ELF-1 (cell line): ENCODE measurements around the gene VPS13A.

Experiments used
- DNase-seq: peaks from one replicate; pipeline ENCODE4 v3.0.0-alpha.2; 2016; ENCODE audit warnings: low read depth, low spot score

VPS13A gene

DNA sequence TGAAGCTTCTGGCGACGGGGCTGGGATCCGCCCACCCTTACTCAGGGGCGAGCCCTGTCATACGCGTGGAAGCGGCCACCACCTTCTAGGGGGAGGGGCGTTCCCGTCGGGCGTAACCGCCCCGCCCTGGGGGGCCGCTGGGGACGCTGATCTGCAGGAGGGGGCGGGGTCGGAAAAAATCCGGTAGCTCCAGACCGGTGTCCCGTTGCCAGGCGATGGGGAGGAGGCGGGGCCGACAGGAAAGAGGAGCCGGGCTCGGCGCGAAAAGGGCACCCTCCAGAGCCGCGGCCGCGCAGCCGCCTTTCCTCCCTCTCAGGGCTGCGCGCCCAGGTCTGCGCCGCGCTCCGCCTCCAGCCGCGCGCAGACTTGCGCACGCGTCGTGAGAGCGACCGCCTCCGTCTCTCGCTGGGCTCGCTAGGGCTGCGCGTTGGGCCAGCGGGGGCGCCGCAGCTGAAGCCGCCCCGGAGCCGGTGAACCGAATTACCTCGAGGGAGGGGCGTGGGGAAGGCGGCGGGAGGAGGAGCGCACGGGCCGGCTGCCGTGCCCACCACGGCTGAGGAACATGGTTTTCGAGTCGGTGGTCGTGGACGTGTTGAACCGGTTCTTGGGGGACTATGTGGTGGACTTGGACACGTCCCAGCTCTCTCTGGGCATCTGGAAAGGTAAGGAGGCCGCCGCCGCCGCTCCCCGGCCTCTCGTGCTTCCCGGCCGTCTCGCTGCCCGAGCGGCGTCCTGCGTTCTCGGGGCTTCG, at the start of gene VPS13A:
Gene VPS13A (plus strand): TSS at position 392 of the 751 bp plus-strand sequence. CDS start 171 bp downstream, at position 563.
- DNase-seq: peak; percentile 99

DNA sequence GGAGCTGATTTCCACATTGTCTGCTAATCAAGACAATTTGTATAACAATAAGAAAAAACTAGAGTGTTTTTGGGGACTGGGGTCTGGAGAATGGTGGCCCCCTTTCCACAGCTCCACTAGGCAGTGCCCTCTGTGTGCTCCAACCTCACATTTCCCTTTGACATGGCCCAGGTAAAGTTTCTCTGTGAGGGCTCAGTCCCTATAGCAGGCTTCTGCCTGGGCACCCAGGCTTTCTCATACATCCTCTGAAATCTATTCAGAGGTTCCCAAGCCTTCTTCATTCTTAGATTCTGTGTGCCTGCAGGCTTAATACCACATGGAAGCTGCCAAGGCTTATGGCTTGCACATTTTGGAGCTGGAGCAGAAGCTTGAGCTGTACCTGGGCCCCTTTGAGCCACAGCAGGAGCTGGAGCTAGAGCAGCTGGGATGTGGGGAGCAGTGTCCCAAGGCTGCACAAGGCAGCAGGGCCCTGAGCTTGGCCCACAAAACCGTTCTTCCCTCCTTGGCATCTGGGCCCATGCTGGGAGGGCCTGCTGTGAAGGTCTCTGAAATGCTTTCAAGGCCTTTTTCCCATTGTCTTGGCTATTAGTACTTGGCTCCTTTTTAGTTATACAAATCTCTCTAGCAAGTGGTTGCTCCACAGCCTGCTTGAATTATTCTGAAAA, 49.1 kb upstream of the VPS13A start:
- DNase-seq: peak; percentile 66

DNA sequence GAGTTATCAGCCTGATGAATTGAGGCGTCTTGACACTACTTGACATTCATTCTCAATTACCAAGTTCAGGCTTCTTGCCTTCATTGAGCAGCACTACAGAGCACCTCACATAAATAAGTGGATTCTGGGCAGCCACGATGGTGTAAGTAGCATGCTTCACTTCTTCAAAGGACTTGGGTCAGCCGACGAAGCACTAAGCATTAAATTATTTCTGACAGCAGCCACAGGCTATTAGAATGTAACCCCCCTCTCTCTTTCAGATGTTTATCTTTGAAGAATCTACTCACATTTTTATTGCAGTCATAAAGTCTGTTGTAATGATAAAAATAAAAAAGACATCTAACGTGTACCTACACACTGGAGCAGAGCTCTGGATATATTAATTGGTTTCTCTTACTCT, 45.9 kb upstream of the VPS13A start:
- DNase-seq: no peak

DNA sequence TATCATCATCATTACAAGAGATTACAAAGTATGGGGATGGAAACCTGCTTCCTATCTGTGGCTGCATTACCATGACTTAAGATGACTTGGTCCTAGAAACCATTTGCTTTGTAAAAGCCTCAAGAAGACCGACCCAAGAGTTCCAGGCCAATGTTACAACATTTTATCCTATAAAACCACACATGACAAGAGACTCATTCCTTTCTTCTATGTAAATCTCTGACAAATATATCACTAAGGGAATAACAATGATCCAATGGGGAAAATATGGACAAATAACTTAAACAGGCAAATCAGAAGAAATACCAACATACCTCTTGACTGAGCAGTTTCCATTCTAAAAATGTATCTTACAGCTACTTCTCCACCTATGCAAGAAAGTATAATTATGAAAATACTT, 44.3 kb upstream of the VPS13A start:
- no peak for DNase-seq

DNA sequence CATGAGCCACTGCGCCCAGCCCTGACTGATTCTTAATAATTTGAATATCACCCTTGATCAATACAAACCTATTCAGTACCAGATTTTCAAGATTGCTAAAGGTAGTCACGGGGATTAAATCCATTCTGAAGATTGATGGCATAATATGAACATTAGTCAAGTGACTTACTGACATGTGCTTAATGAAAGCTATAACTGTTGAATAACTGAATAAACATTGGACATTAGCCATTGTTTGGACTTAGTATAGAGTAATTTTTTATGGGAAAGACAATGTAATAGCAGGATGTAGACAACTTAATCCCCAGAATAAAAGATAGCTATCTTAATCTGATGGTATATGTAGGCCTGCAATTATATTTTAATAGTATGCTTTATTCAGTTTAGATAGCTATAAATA, 35.0 kb upstream of the VPS13A start:
- DNase-seq: no peak

DNA sequence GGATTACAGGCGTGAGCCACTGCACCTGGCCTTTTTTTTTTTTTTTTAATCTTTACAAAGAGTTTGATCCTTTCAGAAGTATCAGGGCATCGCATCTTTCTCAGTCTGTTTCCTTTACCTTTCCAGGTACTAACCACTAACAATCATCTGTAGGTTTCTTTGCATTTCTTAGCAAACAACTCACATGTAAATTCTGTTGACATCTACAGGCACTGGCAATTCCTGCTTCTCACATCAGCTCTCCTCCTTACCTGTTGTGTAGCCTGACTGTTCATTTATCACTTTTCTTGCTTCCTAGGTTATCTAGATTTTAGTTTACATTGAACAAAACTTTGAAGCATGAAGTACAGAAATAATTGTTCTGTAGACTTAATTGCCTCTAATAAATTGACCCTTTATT, 27.5 kb upstream of the VPS13A start:
- no peak for DNase-seq

DNA sequence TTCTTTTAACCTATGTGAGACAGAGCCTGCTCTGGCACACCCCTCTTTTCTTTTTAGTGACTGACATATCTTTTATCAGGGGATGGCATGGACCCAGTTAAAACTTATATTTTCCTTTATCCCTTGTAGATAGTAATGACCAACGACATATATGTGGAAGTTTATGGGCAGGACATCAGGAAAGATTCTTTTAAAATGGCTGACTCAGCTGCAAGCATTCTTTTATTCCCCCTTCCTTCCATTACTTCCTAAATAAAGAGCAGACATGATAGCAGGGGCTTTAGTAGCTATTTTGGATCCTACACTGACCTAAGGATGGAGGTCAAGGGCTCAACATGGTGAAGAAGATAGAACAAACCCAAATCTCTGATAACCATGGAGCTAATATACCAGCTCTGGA, 25.0 kb upstream of the VPS13A start:
- DNase-seq: no peak

DNA sequence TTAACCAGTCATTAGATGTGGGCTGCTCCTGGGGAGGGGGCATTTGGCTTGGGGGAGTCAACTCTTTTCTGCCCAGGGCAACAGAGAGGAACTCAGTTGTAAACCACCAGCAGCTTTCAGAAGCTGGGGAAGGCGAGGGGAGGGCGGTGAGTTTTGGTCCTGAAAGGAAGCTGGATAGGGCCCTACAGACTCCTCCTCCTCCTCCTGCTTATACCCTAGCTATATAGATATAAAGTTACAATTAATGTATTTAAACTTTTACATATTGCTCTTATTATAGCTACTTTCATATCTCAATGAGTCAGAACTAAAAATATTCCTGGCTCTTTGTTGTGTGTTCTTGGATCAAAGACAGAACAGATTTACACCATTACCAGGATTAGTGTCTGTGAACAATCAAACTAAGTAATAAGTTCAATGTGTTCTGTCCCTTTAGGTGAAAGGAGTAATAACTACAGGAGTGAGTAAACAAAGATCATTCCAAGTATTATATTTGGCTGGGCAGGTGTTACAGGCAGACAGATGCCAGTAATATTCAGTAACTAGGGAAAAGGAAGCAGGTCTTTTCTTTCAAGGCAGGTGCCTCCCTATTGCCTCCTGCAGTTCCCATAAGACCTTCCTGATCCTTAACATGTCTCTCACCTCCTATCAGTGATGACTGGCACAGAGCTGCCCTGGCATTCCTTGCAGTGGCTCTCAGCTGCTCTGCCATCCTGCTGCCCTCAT, 20.5 kb upstream of the VPS13A start:
- DNase-seq: no peak

DNA sequence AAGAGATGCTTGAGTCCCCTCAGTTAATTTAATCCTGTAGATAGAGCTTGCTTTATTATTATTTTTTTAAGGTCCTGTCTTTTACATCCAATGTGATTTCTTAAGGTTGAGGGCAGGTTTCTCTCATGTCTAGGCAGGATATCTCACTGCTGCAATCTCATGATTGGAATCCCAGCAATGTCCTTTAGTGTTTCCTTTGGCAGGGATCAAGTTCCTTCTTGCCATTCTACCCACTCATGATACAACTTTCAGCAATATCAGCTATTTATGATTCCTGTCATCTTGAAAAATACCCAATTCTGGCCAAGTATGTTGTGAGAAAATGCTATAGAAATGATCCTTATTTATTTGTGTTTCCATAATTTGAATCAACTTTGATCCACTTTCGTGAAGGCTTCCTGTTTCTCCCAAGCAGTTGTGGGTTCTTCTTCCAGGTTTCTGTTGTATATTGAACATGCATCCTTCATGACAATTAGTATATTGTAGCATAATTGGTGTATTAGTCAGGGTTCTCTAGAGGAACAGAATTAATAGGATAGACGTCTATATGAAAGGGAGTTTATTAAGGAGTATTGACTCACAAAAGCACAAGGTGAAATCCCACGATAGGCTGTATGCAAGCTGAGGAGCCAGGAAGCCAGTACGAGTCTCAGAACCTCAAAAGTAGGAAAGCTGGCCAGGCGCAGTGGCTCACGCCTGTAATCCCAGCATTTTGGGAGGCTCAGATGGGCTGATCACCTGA, 18.4 kb upstream of the VPS13A start:
- no peak for DNase-seq

DNA sequence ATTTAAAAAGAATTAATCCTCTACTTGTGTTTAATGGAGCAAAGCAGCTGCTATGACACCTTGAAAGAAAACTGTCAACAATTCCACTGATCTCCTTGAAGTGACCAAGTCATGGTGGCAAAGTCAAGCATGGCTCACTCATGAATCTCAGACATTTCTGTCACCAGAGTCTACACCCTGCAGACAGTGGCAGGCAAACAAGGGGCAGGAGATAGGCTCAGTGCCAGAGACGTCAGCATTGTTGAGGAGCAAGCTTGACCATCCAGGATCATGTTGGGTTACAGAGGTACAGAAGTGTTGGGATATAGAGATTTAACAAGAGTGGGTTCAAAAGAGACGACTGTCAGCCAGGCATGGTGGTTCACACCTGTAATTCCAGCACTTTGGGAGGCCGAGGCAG, 16.1 kb upstream of the VPS13A start:
- no peak for DNase-seq

DNA sequence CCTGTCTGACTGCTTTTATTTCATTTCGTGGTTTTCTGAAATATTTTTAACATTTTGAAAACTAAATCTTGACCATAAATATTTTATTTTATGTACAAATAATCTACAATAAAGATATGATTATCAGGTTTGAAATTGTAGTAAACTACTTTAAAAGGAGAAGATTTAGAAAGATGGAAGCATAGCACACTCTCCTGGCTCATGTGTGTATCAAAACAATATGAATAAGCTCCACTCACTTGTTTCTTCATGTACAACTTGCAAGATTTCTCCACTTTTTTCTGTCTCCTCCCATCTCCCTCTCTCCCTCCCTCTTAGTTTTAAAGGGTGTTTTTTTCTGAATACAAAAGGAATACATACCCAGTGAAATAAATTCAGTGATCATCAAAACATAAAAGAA, 15.4 kb upstream of the VPS13A start:
- no peak for DNase-seq

DNA sequence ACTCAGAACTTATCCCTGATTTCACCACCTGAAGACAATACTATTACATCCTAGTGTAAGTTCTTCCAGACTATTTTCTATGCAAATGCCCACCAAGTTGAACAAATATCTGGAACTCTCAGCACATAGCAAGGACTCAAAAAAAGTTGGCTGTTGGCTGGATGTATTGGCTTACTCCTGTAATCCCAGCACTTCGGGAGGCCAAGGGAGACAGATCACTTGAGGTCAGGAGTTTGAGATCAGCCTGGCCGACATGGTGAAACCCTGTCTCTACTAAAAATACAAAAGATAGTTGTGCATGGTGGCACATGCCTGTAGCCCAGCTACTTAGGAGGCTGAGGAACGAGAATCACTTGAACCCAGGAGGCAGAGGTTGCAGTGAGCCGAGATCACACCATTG, 15.0 kb upstream of the VPS13A start:
- no peak for DNase-seq

DNA sequence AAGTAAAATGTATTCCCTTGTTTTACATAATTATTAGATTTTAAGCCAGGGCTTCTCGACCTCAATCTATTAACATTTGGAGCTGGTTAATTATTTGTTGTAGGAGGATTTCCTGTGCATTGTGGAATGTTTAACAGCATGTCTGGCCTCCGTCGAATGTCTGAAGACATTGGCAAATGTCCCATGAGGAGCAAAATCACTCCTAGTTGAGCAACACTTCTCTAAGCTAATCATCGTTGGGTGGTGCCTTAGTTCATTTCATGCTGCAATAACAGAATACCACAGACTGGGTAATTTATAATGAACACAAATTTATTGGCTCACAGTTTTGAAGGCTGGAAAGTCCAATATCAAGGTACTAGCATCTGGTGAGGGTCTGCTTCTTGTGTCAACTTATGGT, 13.4 kb upstream of the VPS13A start:
- DNase-seq: no peak

DNA sequence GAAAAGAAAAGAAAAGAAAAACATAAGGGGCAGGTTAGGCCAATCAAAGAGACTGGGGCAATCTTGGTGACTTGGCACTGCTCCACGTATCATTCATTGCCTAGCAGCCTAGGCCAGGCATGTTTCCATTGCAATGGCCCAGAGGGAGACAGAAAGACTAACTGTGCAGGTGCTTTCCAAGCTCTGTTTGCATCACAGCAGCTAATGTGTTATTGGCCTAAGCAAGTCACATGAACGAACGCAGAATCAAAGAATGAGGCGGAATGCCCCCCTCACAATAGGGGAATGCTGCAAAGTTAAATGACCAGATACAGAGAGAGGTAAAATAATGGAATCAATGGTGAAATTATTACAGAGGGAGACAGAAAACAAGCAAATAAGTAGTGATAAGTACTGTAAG, 11.1 kb upstream of the VPS13A start:
- no peak for DNase-seq

DNA sequence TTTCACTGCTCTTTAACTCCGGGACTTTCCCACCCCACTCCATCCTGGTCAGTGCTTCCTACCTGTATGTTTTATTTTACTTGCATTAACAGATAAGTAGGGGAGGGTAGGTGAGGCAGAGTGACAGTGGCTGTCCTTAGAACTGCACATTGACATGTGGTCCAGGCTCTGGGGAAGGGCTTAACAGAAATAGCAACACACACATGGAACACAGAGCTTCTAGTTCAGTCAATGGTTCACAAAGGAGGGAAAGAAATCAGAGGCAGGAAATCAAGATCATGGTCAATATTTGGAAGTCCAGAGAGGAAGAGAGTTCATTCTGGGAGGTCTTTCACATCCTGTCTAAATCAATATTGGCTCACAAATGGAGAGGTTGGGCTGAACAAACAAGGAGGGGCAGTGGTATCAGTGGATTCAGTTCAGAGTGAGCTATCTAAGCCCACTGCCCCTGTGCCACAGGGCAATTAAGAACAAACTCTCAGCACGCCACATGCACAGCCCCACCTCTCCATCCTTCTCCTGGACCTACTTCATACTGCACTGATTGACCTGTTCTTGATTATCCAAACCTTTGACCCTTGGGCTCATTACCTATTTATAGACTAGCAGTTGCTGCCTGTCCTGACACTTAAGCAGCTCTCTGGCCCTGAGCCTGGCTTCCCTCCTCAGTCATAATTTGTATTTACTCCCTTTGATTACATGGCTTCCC, 6.2 kb upstream of the VPS13A start:
- no peak for DNase-seq

DNA sequence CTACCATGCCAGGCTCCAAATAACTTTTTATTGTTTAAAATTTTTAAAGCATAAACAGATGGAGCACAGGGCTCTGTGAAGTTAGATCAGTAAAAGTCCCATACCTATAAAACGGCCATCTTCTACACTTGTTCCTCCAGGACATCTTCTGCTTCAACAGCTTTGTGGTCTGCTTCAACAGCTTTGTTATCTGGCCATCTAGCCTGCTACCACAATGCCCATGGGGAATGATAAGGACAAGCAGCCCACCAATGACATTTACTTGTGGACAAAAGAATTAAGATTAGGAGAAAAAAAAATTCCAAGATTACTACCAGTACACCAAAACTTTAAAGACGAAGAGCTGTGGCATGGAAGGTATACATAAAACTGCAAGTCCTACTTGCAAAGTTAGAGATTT, 2.2 kb upstream of the VPS13A start:
- no peak for DNase-seq

DNA sequence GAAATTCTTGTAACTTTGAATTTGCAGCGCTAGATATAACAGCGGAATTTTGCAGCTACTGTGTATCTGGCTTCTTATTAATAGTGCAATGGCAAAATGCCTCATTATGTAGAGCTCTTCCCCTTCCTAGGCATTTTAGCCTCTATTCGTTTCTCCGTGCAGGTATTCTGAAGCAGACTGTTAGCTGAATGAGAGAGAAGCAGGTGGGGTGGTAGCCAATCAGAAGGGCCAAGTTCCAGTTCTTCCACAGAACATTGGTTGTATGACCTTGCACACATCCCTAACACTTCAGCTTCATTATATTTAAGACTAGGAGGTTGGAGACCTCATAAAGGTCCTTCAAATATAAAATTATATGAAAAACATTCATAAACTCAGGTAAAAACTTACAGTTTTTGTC, 1.2 kb upstream of the VPS13A start:
- DNase-seq: no peak

DNA sequence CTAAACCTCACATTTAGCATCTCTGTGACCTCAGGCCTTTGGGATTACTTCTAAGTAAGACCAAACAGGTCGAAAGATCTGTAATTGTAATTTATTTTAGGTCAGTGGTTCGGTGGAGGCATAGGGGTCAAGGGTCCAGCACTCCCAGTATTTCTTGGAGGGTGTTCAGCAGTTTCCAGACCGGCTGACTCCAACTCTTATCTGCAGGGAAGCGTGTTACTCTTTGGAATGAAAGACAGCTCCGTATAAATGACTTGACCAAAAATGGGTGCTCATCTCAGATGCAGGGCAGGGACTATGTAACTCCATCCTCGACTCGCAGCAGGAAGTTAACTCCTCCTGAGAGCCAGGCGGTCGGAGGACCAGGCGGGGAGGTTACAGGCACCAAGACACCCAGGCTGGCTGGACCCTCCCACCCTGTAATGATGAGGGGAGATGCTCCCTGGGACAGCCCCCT, 620 bp upstream of the VPS13A start:
- DNase-seq: no peak

DNA sequence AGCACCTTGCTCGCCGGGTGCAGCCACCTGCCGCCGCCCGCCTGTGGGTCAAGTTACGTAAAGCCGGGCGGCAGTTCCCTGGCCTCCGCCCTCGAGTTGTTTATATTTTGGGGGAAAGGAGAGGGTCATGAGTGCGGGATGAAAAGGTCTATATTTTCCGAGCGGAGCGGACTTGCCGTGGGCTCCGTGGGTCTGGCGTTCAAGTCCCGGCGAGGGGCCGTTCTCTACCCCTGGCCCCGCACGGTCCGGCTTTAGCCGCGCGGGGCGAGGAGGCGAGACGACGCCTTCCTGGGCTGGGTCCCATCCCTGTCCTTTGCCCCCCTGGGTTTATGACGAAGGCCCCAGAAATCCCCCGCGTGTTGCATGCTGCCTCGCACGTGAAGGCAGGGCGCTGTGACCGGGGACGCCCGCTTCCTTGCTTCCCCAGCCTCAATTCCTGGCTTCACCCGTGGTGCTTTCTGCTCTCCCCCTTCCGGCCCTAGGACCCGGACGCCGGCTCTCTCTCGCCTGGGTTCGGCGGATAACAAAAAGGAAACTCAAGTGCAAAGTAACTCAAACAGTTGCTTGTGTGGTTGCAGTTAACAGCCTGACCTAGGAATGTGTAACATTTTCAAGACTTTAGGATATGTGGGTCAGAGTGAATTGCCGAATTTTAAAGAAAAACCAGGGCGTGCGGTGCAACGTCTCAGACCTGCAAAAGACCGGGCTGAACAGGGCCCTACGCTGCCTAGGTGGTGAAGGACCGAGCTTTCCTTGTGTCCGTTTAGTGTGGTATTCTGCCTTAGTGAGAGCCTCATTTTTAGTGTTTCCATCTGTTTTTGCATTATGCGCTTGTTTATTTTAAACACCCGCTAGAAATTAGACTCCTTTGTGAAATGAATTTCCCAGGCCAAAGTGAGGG, 810 bp downstream of the VPS13A start:
- peak; percentile 60 for DNase-seq

DNA sequence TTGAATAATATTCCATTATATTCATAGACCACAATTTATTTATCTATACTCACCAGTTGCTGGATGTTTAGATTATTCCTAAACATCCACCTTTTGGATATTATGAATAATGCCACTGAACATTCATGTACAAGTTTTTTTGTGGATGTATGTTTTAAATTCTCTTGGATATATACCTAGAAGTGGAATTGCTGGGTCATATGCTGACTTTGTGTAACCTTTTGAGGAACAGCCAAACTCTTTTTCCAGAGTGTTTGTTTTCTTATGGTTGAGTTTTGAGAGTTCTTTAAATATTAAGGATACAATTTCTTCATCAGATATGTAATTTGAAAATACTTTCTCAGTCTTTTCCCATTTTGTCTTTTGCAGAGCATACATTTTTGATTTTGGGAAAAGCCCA, 2.7 kb downstream of the VPS13A start:
- DNase-seq: no peak
